Stimulated activated CD4-positive, alpha-beta T cell treated with anti-CD3 and anti-CD28 coated beads, Interleukin-12 subunit alpha, Interleukin-12 subunit beta, amount 100 ng/mL, for 24 hours (primary cell): Measurements from ENCODE around the gene SEMA3E.
"Not testable (repeated sequence)": the region's sequence is repeated elsewhere in the genome, so short reads cannot be mapped to it uniquely, and the experiment has no call there.

Source experiments
- DNase-seq, 2 experiments: peaks; one replicate each; pipeline ENCODE4 v3.0.0-alpha.2; 2020; ENCODE audit warnings: low read depth in 2 of 2

Gene SEMA3E

DNA sequence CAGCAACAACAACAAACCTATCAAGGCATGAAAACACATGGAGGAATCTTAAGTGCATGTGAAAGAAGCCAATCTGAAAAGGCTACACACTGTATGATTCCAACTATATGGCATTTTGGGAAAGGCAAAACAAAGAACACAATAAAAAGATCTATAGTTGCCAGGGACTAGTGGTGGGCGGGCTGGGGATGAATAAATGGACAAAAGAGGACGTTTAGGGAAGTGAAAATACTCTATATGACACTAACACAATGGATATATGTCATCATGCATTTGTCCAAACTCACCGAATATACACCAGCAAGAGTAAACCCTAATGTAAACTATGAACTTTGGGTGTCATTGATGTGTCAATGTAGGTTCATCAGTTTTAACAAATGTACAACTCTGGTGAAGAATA is 89.1 kb downstream of the SEMA3E start:
- DNase-seq = no peak

DNA sequence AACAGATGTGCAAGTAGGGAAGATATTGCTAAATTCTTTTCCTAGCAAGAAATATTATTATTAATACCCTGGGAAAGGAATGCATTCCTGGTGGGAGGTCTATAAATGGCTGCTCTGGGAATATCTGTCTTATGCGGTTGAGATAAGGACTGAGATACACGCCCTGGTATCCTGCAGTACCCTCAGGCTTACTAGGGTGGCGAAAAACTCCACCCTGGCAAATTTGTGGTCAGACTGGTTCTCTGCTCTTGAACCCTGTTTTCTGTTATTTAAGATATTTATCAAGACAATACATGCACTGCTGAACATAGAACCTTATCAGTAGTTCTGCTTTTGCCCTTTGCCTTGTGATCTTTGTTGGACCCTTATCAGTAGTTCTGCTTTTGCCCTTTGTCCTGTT is 96.4 kb downstream of the SEMA3E start:
- not testable (repeated sequence) for DNase-seq

DNA sequence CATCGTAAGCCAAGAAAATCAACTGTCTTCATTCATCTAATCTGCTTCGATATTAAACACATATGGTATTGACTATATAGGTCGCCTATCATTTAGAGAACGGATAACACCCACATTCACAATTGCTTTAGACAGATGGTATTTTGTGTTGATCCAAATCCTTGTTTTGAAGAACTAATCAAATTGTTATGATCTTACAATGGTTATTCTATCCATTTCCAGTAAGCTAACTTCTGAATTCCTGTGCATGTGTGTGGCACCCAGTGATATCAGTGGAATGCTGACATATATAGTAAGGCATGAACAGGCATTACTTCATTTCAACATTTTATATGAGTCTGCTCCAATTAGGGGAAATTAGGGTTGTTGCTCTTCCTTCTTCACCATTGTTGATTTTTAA is 98.8 kb downstream of the SEMA3E start:
- no peak for DNase-seq

DNA sequence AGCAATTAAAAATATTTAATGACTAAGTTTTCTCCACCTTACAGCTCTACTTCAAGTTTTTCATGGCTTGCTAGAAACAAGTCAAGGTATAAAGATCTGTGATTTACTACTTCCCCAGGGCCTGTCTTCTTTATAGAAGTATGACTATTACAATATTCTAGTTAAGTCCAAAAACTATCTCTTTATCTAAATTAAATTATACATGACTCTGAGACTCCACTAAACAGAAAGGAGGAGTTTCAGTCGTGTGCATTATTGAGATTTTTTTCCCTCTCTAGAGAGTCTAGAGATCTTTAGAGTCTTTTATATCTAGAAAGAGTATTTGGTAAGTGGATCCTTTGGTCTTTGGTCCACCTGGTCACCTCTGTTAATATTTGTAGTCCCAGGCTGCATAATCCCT is 100.7 kb downstream of the SEMA3E start:
- no peak for DNase-seq

DNA sequence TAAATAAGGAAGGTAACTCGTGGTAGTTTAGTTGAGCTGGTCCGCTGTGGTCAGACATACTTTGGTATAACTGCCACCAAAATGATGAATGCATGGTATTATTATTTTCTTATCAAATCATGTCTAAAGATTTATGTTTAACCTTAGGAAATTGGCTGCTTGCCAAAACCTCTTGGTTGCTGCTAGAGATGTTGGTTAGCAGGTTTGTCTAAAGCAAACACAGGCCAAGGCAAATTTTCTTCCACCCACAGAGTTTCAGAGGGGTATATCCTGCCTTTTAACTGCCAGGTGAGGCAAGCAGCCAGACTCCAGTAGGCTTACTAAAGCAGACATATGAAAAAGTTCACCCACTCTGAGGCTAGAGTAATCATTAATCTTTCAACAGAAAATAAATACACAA is 101.4 kb downstream of the SEMA3E start:
- no peak for DNase-seq

DNA sequence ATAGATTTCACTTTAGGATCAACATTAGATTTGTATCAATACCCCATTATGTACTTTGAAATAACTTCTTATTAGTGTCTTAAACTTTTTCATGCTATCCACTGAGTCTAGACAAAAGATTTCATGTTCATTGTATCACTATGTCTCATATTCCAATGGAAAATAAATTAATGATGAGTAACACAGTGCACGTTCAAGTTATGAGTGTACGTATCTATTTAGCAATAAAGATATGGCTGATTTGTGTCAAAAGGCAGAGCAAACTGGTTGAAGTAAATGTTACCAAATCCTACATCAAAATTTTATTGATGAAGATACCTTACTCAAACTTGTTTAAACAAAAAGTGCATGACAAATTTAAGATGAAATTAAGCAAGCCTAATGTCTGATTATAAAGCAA is 102.4 kb downstream of the SEMA3E start:
- DNase-seq = no peak

DNA sequence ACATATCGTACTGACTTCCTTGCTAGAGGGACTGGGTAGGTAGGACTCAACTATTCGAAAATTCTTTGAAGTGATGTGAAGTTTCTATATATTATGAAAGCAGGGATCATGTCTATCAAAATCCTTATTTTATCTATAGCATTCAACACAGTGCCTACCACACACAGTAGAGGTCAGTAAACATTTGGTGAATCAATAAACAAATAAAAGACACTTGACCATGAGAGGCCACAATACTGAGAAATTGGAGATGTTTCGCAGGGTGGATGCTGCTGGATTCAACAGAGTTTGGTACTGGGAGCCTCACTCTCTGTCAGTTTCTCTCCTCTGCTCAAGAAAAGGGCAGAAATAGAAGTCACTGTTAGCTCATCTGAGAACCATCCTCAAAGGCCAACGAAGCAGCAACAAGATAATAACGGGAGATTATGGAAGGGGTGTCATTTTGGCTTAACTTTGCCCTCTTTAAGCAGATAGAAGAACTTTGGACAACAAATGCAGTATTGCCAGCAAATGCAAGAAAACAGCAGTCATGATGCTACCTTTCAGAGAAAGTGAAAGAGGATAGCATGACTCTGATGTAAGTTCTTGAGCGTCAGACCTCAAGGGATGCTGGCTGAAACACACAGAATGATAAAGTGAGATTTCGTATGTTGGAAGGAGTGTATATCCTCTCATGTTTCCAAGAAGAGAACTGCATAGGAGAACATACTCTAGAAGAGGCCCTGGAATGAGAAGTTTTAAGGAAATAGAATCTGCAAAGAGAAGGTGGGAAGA is 107.6 kb downstream of the SEMA3E start:
- no peak for DNase-seq

DNA sequence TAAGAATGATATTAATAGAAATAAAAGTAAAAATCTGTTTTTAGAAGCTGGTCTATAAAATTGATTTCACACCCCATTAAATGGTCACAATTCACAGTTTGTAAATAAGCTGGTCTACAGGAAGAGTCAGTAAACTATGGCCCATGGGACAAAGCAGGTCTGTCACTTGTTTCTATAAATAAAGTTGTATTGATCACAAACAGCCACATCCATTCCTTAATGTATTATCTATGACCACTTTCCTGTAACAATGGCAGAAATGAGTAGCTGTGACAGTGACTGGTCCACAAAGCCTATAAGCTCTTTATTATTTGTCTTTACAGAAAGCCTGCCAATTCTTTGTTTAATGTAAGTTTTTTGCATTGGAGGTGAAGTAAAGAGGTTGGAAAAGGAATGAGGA is 114.5 kb downstream of the SEMA3E start:
- DNase-seq = no peak

DNA sequence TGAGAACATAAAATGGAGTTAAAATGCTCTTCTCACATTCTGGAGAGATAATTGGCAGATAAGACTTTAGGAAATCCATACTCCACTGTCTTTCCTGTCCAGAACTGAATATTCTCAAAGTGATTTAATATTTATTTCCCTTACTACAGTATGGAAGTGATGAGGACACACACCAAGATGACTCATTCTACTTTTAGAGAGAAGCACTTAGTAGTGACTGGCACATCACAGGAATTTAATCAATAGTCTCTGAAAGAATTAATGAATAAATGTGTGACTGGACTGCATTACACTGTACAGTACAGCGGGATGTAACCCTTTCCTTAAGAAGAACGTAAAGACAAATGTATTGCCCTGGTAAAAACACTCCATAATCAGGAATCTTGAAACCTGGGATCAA is 116.7 kb downstream of the SEMA3E start:
- DNase-seq = no peak

DNA sequence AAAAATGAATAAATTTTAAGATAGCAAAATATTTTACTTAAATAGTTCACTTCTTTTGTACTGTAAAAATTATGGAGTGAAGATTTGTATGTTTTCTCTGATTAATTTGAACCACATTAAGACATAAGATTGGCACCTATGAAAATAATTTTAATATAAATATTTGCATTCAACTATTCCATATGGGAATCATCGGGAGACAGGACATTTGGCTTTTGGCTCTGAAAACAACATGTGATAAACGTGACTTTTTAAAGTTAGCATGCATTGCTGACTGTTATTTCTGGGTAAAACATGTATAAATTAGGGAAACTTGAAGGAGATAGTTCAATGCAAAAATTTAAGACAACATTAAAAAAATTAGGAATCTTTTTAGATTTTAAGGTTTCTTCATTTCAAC is 117.2 kb downstream of the SEMA3E start:
- no peak for DNase-seq

DNA sequence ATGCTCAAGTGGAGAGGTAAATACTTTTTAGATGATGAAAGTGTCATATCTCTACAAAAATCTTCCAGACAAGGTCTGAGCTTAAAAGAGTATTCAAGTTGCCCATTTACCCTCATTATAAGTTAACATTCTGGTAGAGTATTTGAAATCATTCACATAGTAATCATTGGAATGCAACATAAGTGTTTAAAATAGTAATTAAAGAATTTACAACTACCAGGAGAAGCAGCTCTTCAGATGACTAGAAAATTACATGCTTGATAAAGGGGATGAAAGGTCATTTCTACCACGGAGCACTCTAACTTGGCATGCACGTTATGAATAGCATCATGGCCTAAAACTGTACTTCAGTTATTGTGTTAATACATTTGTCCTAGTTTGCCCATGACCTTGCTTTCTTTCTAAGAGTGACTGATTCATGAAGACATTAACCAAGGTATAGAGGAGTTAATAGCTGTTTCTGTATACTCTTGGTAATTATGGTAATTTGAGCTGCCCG is 120.0 kb downstream of the SEMA3E start:
- DNase-seq = no peak

DNA sequence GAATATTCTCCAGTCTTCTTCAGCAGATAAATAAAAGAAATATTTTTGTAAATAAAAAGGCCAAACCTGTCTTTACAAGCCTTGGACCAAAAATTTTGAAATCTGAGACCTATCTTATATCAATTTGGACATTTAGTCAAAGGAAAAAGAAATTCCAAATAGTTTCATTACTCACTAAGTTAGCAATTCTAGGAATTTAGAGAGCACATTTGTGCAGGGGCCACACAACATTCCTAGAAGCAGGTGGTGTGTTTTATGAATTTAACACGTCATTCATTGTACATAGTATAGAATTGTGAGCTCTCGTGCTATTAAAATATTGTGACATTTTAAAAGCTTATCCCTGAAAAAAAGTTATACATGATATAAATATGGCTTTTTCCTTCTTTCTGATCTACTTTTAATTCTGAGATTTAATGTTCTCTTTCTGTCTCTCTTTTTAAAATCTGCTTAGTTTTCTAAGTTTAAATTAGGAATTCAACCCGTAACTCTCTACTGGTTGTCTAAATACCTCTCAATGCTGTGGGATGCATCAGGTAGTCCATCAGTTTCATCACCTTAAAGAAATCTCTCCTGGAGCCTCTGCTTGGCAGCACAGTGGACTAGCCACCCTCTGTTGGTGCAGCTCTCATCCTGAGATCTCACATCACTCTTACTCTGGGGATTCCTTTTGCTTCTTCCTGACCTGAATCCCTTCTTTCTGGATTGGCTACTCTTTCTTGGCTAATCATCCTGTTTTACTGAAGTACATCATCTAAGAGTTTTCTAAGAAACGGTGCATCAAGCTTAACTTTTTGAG is 124.5 kb downstream of the SEMA3E start:
- DNase-seq = no peak

DNA sequence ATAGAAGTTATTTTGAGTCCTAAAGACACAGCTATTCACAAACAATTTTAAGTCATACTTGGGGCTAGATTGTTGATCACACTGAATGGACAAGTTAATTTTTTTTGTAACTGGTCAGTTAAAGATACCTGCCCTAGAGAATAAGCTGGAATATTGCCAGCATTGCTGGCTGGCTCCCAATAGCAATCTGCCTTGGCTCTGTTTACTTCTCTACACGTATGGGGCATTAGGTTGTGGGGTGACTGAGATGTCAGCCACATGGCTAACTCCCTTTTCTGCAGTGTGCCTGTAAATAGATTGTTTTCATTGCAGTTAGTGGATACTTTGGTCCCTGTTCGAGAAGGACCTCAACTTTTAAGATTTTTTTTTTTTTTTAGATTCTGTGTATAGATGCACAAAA is 128.2 kb downstream of the SEMA3E start:
- no peak for DNase-seq

DNA sequence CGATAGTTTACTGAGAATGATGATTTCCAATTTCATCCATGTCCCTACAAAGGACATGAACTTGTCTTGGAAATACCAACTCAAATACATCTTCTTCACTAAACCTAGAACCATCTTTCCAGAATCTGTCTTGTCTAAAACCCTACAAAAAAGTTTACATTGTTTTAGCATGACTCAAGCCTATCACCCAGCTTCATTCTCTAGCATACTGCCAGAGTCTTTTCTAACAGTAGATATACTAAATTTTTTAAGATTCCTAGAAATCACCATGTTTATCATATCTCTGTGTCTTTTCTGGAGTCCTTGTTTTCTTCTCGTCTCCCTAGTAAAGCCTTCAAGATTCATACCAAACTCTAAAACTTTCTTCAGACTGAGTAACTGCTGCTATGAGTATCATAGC is 129.7 kb downstream of the SEMA3E start:
- no peak for DNase-seq

DNA sequence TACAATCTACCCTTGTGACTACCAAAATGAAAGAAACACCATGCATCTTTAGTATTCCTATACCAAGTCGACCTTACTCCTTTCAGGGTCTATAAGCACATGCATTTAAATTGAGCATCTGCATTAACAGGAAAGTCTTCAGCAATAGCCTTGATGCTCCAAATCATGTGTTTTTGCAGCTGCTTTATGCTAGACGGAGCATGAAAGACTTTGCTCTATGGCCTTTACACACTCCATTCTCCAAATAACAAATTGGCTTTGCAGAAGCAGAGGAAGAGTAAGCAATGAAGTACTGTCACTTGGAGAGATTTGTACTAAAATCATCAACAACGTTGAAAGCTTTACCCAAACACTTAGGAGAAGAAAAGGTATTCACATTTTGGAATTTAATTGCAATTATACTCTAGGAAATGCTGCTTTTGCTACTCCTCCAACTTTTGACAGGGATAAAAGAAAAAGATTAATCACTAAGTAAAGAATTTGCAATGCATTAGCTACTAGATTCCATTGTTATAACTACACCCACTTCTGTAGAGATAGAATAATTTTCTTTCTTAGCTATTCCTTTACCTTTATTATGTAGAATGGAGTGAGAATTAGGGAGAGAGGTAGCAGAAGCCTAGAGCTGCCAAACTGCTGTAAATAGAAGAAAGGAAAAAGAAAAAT is 131.8 kb downstream of the SEMA3E start:
- no peak for DNase-seq

DNA sequence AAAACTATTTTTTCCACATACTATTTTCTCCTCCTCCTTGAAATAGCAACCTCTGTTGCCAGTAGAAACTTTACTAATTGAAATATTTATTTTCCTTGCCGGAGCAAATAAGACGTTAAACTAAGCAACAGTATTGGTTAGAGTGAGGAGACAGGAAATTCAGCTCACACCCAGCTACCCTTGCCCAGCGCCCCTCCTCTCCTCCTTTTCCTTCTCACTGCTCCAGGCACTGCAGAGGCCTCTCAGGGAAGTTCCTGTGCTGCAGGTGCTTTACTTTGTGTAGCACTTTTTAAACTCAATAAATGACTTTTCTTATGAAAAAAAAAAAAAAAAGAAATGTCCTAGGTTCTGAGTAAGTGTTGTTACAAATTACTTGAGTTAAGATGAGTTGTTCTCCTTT is 134.0 kb downstream of the SEMA3E start:
- no peak for DNase-seq

DNA sequence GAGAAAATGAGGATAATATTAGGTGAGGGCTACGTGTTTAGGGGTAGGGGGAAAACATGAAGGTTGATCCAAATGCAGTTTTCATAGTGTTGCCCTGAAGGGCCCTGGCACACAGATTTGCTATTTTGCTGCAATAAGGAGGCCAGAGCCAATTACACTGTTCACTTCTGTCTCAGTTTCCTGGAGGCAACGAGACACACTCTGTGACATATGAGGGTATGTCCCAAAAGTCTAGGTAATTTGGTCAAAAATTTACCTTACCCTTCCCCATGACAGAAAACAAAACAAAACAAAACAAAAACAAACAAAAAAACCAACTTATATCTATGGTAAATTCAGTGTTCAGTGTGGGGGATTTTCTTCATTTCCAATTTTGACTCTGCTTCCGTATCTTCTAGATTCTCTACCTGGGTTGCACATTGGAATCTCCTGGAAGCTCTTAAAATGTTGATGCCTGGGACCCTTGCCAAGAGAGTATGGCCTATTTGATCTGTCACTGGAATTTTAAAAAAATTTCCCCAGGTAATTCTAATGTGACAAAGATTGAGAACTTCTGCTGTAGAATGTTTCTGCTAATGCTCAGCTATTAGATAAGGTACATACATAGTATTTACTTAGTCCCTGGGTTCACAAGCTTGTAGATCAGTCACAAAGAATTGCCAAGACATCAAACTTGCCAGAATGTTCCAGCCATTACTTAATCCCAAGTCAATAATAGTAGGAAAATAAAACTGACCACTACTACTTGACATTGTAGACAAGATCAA is 139.5 kb downstream of the SEMA3E start:
- DNase-seq = no peak

DNA sequence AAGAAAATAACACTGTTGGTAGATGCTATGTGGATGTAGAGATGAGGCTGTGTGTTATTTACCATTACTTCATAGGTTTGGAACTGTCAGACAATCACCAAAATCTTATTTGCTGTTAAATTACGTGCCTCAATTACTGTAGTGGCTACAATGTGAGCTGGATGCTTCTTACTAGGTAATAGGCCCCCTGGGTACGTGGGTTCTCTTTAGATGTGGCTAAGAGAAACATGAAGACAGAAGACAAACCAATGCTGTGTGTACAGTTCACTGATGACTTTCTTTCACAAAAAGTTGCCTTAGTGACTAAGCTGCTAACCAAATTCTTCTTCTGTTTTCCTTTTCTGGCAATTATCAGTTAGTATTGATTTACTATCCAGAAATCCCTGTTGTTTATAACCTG is 144.6 kb downstream of the SEMA3E start:
- no peak for DNase-seq

DNA sequence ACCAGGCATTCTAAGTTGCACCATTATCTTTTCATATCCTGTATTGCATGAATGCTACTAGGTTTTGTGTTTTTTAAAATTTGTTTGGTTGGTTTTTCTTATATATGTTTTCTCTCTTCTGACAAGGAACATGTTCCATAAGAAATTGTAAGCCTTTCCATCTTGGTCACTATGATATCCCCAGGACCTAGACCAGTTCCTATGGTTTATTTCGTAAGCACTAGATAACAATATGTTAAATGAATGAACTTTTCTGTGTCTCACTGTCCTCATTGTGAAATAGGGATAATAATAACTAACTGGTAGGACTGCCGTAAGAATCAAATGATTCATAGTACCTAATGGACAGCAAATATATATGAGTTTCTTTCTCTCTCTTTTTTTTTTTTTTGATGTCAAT is 146.3 kb downstream of the SEMA3E start:
- no peak for DNase-seq

DNA sequence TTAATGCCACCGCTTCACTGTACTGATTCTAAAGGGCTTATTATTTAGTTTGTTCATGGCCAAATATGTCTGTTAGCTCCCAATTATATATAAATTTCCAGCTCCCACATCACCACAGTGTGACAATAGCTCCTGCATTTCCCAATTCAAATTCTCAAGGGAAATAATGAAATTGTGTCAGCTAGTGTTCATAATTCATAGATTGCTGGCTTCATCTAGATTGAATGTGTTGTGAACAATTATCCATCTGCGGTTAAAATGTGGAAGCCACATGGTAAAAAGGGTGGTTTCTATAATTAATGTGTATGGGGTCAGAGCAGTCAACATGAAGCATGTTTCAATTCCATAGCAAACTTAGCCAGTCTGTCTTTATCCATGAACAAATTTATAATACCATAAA is 154.3 kb downstream of the SEMA3E start:
- DNase-seq = no peak

DNA sequence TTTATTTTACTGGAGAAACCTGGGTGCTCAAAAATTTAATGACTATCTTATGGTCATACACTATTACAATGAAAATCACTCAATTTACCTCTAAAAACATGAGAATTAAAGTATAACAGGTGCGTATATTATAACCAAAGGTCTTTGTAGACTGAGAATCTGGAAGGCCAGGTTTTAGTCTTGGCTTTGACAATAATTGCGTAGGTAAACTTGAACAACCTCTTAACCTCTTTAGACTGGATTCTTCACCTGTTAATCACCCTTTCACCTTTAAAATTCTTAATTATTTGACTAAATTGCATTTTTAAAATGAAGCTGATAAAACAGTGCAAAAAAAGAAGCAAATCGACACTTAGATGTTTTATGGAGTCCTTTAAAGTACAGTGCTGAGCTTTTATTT is 156.1 kb downstream of the SEMA3E start:
- no peak for DNase-seq

DNA sequence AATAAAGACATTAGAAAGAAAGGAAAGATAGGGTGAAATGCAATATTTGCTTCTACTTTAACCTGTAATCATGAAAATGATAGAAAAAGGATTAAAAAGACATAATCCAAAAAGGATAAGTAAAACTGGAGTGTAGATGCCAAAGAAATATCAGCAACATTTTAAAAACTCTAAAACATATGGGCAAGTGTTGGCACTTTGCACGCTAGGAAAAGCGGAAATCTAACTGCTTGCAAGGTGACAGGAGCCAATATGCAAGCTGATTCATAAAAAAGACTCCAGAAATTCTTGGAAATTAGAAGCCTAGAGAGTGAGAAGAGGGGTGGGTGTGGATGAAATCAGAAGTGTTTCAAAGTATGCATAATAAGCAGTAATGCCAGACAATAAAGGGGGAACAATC is 161.1 kb downstream of the SEMA3E start:
- no peak for DNase-seq
